HG03558 (cell line): ENCODE data around the gene SNX32.

Experiments
- ATAC-seq: cut with Tn5 transposase; IDR thresholded peaks from one replicate; pipeline ENCODE4 v1.9.1; 2021; ENCODE audit warnings: moderate number of reproducible peaks; ENCODE audit not compliant: unreplicated experiment; ENCODE audit errors: extremely low read depth

SNX32 gene

DNA sequence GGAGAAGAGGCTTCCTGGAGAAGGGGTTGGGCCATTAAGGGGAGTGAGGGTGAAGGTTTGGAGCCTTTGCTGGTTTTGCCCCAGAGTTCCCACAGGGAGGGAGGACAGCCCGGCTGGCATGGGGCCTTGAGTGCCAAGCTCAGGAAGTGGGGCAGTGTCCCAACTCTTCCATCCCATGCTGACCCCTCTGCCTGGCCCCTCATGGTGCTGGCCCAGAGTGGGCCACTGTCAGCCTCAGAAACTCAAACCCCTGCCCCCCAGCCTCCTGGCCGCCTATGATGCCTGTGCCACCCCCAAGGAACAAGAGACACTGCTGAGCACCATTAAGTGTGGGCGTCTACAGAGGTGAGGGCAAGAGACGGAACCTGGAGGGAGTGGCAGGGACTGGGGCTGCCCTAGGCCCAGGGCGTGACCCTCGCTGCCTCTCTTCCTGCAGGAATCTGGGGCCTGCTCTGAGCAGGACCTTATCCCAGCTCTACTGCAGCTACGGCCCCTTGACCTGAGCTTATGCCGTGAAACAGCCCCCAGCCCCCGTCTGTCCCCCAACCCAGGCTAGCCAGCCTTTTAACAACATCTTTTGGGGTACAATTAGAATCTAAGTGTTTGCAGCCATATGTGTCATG, 31.9 kb downstream of the SNX32 start:
- ATAC-seq: no peak

DNA sequence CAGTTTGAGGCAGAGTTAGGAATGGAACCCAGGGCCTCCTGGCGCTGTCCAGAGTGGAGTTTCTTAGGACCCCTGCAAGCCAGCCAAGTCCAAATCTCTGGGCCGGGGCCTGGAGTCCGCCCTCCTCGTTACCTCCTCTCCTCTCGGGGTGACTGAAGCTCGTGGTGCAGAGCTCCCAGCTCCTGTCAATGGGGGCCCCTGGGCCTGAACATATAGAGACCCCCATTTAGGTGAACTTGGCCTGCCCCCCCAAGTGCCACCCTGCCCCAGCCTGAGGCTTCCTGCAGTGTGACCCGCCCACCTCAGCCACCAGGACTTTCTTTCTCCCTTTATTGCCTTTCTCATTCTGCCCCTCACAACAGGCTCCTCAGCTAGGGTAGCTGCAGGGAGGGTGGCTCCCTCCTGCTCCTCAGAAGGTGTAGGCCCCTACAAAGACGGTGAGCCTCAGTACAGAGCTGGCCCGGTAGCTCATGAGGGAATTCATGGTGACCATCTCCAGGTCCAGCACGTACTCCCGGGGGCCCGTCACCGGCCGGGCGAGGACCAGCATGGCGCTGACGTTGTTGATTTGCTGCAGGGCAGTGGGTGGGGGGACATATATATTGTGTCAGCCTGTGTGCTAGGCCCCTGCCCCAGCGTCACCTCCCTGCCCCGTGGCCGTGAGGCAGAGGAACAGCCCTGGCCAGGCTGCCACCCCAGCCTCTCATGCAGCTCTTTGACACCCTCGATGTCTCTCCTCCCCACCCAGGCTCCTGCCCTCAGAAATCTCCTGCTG, 32.9 kb downstream of the SNX32 start:
- ATAC-seq: no peak

DNA sequence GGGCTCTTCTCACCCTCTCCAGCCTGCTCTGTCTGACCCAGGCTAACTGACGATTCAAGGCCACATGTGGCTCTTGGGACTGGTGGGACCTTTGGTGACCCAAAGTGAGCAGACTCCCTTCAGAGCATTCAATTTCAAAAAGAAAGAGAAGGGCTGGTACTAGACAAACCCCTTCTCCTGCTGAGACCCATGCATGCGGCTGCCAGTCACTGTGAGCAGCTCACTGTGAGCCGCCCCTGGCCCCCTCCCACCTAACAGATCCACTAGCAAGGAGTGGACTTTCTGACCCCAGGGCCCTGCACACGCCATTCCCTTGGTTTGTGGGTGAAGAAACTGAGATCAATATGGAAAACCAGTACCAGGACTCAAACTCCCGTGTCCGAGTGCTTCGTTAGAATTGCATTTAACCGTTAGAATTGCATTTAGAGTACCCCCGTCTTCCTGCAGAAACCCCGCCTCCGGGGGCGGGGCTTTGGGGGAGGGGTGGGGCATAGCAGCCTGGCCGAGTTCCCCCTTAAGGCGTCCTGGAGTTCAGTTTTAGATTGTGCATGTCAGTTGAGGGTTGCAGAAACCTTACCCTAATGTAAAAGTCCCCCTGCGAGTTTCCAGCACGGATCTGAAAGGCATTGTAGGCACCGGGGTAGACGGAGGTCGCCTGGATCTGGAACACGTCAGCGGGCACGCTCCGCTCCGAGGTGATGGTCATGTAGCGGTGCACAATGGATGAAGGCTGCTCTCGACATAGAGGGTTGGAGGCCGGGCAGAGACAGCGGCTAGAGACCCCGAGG, 33.7 kb downstream of the SNX32 start:
- no peak for ATAC-seq

DNA sequence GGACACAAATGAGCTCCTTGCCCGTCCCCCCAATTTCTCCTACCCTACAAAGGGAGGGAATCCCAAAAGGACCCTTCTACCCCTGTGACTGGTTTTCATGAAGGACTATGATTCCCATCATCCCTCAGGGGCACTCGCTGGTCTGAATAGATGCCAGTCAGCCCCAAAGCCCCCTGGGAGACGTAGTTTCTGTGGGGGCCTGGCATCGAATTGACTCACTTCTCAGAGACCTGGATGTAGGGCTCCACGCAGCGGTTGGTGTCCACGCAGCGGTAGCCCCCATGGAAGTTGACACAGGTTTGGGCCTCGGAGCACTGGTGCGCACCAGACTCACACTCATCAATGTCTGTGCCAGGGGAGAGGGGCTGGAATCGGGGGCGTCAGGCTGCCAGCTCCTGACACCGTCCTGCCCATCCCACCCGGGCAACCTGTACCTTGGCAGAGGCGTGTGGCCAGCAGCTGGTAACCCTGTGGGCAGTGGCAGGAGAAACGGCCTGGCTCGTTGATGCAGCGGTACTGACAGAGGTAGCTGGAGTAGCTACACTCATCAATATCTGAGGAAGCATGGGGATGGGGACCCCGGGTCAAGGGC, 34.4 kb downstream of the SNX32 start:
- no peak for ATAC-seq

DNA sequence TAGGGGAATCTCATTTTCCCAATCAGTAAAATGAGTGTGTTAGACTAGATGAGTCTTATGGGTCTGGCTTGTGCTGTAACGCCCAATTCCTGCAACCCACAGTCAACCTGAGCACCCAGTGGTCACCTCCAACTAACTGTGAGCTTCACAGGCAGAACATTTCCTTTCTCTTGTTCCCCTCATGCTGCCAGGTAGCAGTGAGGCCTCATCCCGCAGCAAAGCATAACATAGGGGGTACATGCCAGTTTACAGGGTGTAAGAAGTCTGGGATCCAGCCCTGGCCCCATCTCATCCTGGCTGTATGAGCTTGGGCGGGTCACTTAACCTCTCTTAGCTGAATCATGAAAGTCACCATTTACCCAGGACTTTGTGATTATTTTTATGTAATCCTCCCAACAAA, 35.1 kb downstream of the SNX32 start:
- no peak for ATAC-seq

DNA sequence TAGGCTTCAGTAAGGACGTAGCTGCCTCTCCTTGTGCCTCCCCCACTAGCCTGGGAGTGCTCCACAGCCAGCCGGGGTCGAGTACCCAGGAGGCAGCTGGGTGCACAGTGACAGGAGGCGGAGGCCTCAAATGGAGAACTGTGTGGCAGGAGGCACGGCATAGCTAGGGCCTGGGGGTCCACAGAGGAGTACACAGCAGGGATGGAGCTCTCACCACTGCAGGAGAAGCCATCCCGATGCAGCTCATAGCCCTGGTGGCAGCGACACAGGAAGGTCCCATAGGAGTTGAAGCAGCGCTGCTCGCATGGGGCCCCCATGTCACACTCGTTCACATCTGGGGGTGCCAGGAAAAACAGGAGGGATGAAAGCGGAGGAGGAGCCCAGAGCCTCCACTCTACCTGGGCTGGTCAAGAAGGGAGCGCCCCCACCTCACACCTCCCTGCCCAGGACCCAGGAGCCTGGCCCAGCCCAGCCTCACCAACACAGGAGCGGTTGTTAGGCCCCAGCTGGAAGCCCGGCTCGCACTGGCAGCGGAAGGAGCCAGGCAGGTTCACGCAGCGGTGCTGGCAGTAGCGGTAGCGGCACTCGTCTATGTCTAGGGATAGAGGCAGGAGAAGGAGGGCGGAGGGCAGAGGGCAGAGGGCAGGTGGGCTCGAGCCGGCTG, 36.0 kb downstream of the SNX32 start:
- ATAC-seq: no peak

DNA sequence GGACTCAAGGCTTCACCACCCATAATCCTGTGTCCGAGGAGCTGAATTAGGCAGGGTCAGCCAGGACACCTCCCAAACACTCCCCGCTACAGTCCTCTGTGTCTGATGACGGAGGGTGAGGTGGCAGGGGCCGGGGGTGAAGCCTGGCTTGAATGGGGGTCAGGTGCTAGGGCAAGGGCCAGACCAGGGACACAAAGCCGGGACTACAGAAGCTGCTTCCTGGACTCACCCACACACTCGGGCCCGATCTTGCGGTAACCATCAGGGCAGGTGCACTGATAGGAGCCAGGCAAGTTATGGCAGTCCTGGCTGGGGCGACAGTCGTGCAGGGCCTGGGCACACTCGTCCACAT, 36.5 kb downstream of the SNX32 start:
- no peak for ATAC-seq

DNA sequence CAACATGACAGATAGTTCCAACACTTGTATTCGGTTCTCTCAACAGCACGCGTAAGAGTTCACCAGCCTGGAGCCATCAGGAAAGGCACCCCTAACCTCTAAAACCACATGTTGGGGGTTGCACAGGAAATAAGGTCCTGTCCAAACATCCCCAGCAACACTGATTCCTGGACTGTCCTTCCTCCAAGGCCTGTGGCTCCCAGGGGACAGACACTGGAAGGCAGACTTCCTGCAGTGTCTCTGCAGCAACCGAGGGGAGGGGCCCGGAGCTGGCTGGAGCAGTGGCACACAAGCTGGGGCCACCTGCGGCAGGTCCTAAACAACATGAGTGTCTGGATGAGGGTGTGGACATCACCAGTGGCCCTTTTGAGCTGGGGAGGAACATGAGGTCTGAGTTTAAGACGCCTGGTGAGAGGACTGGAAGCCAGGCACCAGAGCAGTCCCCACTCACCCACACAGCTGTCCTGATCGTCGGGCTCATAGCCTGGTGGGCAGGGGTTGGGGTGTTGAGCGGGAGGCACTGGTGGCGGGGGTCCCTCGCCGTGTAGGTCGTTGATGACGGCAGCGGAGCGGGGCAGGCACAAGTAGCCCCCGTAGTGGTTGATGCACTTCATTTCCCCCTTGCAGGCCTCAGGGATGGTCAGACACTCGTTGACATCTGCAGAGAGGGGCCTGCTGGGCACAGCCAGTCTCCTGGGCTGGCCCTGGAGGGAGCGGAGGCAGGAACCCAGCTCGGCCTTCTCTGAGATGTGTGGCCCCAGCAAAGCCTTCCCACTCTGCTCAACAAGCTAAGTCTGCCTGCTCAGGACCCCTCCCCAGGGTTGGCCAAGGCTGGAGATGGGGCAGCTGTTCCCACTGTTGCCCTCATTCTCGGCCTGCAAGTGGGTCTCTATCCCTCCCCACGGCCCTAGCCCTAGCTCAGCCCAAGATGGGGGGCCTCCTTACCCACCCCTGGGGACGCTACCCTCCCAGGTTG, 37.2 kb downstream of the SNX32 start:
- no peak for ATAC-seq

DNA sequence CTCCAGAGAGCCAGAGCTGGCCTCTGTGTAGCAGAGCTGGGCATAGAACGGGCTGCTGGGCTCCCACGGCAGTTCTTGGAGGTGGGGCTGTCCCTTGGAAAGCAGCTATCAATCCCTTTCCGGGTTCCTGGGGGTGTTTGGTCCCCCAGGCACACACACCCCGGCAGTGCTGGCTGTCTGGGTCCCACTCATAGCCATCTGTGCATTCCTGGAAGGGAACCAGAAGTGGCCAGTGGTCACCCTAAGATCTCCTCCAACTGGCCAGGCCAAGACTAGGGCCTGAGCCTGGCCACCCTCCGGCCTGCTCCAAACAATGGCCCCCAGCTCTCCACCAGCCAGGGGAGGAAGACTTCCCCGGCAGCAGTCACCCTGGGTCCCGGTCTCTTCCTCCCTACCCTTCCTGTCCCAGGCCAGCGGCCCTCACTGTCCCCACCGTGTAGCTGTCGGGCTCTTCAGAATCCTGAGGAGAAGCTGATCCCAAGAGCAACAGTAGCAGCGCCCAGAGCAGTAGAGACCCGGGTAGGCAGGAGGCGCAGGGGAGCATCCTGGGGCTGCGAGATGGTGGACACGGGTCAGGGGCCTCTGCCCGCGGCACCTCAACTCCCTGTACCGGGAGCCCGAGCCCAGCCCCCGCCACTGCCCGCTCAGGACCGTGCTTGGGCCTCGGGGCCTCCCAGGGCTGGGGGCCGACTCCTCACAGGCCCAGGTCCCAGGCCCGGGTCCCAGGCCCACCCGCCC, 38.2 kb downstream of the SNX32 start:
- no peak for ATAC-seq

DNA sequence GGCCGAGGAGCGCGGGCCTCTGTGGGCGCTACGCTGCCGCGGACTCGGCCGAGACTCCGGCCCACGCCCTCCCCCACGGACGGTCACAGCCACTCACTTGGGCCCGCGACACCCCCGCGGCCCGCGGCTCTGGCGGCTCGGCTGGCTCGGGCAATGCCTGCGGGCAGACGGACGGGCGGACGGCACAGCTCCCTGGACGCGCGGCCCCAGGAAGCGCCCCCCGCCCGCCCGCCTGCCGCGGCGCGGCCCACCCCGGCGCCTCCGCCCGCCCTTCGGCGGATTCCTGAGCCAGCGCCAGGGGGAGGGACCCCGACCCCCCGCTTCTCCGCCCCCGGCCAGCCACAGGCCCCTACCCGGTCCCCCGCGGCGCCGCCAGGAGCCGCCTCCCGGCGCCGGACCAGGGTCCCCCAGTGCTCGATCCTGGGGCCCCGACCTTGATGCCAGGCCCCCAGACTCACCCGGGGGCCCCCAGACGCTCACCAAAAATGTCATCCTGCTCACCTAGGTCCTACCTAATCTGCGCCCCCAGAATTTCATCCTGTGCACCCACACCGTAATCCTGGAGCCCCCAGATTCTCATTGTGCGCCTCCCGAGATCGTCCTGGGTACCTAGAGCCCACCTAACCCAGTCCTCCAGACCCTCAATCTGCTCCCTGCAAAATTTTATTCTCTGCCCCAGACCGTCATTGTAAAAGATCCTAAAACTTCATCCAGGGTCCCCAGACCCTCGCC, 39.0 kb downstream of the SNX32 start, which contains the start of gene EFEMP2:
TSS of gene EFEMP2 (minus strand) at position 215 of the 732 bp plus-strand sequence. CDS start 446 bp downstream, outside the sequence.
- ATAC-seq: no peak

DNA sequence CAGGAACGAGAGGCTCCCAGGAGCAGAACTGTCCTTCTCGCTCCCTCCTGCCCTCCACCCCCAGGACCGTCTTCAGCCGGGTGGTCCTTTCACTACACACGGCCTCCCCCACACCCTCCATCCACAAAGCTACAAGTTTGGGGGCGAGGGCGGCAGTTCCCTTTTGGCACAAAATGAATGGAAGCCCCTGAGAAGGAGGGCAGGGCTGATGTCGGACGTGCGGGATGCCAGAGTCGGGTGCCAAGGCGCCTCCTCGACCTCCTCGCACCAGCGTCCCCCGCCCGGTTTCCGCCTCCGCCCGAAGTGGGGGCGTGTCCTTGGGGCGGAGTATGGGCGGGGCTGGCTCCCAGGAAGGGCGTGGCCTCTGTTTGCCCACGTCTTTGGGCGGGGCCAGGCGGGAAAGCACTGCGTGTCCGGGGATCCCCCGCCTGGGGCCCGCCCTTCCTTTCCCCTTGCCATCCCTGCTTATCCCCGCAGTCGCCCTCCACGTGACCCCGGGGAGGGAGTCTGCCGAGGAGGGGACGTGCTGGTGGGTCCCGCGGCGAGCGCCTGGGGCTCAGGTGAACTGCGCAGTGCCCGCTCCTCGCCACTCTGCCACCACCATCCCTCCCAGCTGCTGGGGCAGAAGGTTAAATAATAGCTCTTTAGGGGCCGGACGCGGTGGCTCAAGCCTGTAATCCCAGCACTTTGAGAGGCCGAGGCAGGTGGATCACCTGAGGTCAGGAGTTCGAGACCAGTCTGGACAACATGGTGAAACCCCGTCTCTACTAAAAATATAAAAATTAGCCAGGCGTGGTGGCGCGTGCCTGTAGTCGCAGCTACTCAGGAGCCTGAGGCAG, 39.8 kb downstream of the SNX32 start:
- peak; percentile 71 for ATAC-seq

DNA sequence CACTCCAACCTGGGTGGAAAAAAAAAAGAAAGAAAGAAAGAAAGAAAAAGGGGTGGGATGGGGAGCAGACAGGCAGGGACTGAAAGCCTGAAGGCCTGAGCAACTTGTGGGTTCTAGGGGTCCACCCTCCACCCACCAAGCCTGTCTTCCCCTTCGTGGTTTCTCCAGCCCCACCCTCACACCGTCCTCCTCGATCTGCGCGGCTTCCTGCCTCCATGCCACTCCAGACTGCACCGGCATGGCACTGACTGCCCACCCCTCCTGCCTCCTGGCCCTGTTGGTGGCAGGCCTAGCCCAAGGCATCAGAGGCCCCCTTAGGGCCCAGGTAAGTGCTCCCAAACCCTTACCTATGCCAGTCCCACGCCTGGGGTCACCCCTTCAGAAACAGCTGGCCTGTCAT, 45.9 kb downstream of the SNX32 start, which contains the start of gene CTSW:
TSS of gene CTSW (plus strand) at position 221 of the 400 bp plus-strand sequence. CDS start at position 239, 18 bp downstream.
- no peak for ATAC-seq

DNA sequence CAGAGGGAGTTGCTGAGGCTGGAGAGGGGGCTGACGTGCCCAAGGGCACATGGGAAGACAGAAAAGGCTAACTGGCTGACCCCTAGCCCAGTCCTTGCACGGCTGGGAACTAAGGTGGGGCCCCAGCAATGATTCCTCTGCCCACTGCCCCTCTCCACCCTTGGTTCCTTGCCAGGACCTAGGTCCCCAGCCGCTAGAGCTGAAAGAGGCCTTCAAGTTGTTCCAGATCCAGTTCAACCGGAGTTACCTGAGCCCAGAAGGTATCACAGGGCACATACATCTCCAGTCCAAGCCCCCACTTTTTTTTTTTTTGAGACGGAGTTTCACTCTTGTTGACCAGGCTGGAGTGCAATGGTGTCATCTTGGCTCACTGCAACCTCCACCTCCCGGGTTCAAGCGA, 46.3 kb downstream of the SNX32 start:
- no peak for ATAC-seq

DNA sequence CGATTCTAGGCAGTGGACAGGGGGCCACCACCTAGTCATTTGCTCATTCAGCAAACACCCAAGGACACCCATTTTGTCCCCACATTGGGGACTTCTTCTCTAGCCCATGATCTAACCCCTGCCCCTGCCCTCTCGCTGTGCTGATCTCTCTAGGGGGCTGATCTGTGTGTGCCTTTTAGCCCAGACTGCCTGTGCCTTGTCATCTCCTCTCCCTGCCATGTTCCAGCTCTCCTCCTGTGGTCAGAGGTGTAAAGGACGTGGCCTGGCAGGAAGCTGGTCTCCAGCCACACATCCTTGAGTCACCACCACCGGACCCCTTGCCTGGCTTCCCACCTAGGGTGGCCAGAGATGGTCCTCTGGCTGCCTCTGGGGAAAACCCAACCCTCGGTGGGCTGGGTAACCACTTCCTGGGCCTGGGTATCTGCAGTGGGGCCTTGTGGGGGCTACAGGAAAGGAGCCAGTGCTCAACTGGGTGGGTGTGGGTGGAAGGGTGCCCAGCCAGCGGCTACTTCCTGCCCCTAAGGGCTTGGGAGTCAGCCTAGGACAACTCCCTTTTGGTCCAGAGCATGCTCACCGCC, 47.2 kb downstream of the SNX32 start:
- no peak for ATAC-seq

DNA sequence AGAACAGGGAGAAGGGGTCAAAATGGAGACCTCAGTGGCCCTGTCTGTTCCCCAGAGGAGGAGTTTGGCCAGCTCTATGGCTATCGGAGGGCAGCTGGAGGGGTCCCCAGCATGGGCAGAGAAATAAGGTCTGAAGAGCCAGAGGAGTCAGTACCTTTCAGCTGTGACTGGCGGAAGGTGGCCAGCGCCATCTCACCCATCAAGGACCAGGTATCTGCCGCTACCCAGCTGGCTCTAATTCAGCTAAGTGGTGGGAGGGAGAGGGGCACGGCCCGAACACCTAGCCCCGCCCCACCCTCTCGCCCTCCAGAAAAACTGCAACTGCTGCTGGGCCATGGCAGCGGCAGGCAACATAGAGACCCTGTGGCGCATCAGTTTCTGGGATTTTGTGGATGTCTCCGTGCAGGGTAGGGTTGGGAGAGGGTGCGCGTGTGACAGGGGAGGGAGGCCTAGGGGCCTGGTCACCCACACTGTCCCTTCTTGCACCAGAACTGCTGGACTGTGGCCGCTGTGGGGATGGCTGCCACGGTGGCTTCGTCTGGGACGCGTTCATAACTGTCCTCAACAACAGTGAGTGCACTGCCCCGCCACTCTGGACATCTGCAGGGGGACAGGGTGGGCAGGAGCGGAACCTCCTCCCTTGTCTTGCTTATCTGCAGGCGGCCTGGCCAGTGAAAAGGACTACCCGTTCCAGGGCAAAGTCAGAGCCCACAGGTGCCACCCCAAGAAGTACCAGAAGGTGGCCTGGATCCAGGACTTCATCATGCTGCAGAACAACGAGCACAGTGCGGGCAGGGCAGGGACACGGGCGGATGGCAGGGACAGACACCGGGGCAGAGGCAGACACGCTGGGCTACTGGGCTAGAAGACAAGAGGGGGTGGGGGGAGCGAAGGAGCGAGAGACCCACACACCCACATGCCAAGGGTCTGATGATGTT, 48.6 kb downstream of the SNX32 start:
- ATAC-seq: no peak
